Activated CD4-positive, alpha-beta T cell treated with anti-CD3 and anti-CD28 coated beads, Interleukin-2, Interleukin-6, amounts not matched to agents 100 ng/mL and 50 ng/mL, durations not matched to agents 16 hours and 8 hours (primary cell): ENCODE results near the gene RNF4.
A peak's percentile ranks its signal among the peaks of the same experiment; 100 is the strongest.
"Not testable (repeated sequence)": the region's sequence is repeated elsewhere in the genome, so short reads cannot be mapped to it uniquely, and the experiment has no call there.

ENCODE experiments used
- DNase-seq: peaks from one replicate; pipeline ENCODE4 v3.0.0-alpha.2; 2020

Gene RNF4

GRCh38 chr4:2537011-2537830, 68.3 kb downstream of the RNF4 start:
- peak; percentile 53 for DNase-seq

GRCh38 chr4:2543580-2544191, 74.8 kb downstream of the RNF4 start:
- not testable (repeated sequence) for DNase-seq

DNA sequence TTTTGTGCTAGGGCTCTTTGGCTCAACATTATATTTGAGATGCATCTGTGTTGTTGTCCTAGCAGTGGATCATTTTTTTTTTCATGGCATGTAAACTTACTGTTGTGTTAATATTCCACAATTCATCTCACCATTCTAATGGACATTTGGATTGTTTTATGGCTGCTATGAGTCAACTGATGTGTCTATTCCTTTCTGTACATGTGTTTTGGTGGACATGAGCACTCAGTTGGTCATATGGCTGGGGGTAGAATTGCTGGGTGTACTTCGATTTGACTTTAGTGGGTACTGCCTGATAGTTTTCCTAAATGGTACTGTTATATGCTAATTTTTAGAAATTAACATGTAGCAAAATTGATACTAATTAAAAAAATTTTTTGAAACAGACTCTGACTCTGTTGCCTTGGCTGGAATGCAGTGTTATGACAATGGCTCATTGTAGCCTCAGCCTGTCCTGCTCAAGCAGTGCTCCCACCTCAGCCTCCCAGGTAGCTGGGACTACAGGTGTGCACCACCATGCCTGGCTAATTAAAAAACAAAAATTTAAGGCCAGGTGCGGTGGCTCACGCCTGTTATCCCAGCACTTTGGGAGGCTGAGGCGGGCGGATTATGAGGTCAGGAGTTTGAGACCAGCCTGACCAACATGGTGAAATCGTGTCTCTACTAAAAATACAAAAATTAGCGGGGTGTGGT, 76.6 kb downstream of the RNF4 start:
- no peak for DNase-seq

DNA sequence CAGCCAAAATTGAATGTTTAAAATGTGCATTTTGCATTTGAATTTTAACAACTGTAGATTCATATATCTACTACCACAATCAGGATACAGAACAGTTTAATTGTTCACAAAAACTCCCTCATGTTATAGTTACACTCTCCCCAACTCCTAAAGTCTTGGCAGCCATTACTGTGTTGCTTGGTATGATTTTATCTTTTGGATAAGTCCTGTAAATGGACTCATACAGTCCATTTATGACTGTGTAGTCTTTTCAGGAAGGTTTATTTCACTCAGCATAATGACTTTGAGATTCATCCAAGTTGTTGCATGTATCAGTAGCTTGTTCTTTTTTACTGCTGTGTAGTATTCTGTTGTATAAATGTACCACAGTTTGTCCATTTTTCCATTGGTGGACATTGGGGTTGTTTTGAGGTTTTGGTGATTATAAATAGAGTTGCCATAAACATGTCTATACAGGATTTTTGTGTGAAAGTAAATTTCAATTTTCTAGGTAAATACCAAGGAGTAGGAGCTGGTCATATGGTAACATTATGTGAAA, 77.4 kb downstream of the RNF4 start:
- no peak for DNase-seq

DNA sequence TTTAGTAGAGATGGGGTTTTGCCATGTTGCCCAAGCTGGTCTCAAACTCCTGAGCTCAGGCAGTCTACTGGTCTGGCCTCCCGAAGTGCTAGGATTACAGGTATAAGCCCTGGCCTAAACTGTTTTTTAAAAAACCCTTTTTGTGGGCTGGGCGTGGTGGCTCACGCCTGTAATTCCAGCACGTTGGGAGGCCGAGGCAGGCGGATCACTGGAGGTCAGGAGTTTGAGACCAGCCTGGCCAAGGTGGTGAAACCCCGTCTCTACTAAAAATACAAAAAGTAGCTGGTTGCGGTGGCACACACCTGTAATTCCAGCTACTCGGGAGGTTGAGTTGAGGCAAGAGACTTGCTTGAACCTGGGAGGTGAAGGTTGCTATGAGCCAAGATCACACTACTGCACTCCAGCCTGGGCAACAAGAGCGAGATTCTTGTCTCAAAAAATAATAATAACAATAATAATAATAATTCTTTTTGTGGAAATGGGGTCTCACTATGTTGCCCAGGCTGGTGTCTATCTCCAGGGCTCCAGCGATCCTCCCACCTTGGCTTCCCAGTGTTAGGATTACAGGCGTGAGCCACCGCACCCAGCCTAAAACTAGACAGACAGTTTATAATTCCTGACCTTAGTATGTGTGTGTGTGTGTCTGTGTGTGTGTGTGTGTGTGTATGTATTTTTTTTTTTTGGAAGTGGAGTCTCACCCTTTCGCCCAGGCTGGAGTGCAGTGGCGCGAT, 78.2 kb downstream of the RNF4 start:
- DNase-seq: not testable (repeated sequence)

GRCh38 chr4:2551118-2551517, 82.2 kb downstream of the RNF4 start:
- DNase-seq: no peak

DNA sequence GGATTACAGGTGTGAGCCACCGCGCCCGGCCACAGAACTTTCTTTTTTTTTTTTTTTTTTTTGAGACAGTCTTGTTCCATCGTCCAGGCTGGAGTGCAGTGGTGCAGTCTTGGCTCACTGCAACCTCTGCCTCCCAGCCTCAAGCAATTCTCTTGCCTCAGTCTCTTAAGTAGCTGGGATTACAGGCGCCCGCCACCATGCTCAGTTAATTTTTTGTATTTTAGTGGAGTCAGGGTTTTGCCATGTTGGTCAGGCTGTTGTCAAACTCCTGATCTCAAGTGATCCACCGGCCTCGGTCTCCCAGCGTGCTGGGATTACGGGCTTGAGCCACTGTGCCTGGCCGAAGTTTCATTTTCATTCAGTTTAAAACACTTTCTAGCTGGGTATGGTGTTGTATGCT, 83.9 kb downstream of the RNF4 start:
- DNase-seq: no peak

DNA sequence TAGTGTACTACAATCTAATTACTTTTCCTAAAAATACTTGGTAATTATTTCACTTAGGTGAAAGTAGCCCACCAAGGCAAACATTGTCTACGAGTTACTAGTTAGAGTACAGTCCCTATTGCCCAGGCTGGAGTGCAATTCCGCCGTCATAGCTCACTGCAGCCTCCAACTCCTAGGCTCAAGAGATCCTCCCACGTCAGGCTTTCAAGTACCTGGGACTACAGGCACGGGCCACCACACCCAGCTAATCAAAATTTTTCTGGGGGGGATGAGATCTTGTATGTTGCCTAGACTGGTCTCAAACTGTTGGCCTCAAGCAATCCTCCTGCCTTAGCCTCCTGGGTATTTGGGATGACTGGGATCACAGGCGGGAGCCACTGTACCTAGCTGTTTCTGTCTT, 89.4 kb downstream of the RNF4 start:
- no peak for DNase-seq

DNA sequence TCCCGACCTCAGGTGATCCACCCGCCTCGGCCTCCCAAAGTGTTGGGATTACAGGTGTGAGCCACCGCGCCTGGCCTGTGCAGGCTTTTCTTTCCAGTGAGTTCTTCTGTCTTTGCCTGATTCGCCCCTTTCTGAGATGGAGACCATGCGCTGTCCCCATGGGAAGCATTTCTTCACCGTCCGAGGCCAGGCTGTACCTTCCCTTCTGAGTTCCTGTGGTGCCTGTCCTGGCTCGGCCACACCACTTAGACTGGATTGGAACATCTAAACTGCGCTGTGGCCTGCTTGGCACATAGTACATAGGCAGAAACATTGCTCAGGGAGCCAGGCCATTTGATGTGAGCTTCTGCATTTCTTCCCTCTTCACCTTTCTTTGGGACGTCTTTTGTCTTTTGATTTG, 91.3 kb downstream of the RNF4 start:
- DNase-seq: no peak
